Esophagus squamous epithelium (tissue), 5 donors: ENCODE measurements around the gene ISG20. TPM values are rescaled to one million over a fixed set of nuclear protein-coding genes. Genes with fewer than 3 reads are reported as not detected.
A peak's percentile ranks its signal among the peaks of the same experiment; 100 is the strongest.
"Not testable (repeated sequence)": the region's sequence is repeated elsewhere in the genome, so short reads cannot be mapped to it uniquely, and the experiment has no call there.

Experiments
- DNase-seq: peaks from one replicate; lab custom pipeline; 2025; lab: John Stamatoyannopoulos, UW
- H3K27ac ChIP-seq, 4 donors: fragments of 200-600 bp; sonication (generic); one replicate each; pipeline ENCODE4 v1.5.1; 2016 to 2019; ENCODE audit warnings: mild to moderate bottlenecking in 1 of 4
- H3K27me3 ChIP-seq, 4 donors: fragments of 200-600 bp; sonication (generic); 1 replicate in 3 of 4; 2 replicates in 1 of 4; pipeline versions ENCODE4 v1.5.1 to v1.6.0; 2017 to 2021; ENCODE audit warnings: antibody characterized with exemption in 1 of 4
- H3K36me3 ChIP-seq, 3 donors: fragments of 200-600 bp; sonication (generic); one replicate each; pipeline ENCODE4 v1.5.1; 2016 to 2019
- H3K4me1 ChIP-seq, 3 donors: fragments of 200-600 bp; sonication (generic); one replicate each; pipeline ENCODE4 v1.5.1; 2017 to 2019
- H3K4me3 ChIP-seq, 4 donors: fragments of 200-600 bp; sonication (generic); 1 replicate in 3 of 4; 2 replicates in 1 of 4; pipeline ENCODE4 v1.5.1; 2016 to 2019; ENCODE audit warnings: mild to moderate bottlenecking in 2 of 4, moderate library complexity in 1 of 4
- H3K9me3 ChIP-seq, 3 donors: fragments of 200-600 bp; sonication (generic); one replicate each; pipeline ENCODE4 v1.5.1; 2016 to 2019
- POLR2A ChIP-seq, 4 donors: fragments of 450-650 bp; IDR thresholded peaks; one replicate each; pipeline ENCODE4 v1.6.1; 2017; ENCODE audit warnings: antibody characterized with exemption in 4 of 4, mild to moderate bottlenecking in 4 of 4, moderate library complexity in 3 of 4
- WGBS, 2 donors: methylation state at CpG; one replicate each; pipeline ENCODE4 v1.1.5; 2018; 5-methylcytosine and 5-hydroxymethylcytosine counted together
- intact Hi-C: fragments of 100-400 bp; cut with DNase I; formaldehyde crosslinking; loops from one replicate; pipeline ENCODE4 v1.15.0; 2022
- total RNA-seq, 4 donors: library from RNA; depleted of rRNA; stranded (reverse); fragments of >200 nt; gene quantifications; one replicate each; pipeline ENCODE4 v1.1.0, GENCODE V29; 2016
- TF ChIP-seq, protein P1 (sequence below), 6 experiments: fragments of 450-650 bp in 4 of 6; fragments of 200-600 bp in 2 of 6; sonication (generic) in 2 of 6; IDR thresholded peaks; one replicate each; pipeline ENCODE4 v1.5.1; 2016 to 2019; ENCODE audit warnings: antibody characterized with exemption in 6 of 6, mild to moderate bottlenecking in 4 of 6, moderate library complexity in 4 of 6
- donor health status: DM: yes; HTN: yes; CAD: no.

Gene ISG20
- total RNA-seq, 4 donors from 2014 or later: 14.0 to 24.1 (median 19.7) TPM

DNA sequence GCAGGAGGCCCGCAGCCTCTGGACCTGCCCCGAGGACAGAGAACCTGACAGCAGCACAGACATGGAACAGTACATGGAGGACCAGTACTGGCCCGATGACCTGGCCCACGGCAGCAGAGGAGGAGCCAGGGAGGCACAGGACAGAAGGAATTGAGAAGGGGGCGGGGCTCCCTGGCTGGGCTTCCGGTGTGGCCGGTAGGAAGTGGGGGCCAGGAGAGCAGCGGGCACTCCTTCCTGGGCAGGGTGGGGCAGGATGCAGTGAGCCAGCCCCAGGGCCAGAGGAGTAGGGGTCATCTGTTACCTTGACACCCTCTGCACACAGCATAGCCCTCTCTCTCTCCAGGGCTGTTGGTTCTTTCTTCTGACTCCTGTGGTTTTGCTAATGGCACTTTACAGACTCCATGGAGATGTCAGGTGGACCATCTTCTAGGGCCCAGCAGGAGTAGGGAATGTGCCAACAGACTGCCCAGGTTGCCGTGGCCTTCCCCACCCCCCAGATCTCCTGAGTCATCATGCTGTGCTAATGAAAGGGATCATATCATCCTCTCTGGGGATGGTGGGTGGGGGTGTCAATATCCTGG lies 8.6 kb upstream of the ISG20 start:
- intact Hi-C loops: no loop called here
- H3K4me1 ChIP-seq: peaks cover 3 to 51% (median 6%) of the 10 kb centered on the region in 3 donors
- H3K27me3 ChIP-seq: no peaks in the 10 kb centered on the region
- TF ChIP-seq, protein P1, sequence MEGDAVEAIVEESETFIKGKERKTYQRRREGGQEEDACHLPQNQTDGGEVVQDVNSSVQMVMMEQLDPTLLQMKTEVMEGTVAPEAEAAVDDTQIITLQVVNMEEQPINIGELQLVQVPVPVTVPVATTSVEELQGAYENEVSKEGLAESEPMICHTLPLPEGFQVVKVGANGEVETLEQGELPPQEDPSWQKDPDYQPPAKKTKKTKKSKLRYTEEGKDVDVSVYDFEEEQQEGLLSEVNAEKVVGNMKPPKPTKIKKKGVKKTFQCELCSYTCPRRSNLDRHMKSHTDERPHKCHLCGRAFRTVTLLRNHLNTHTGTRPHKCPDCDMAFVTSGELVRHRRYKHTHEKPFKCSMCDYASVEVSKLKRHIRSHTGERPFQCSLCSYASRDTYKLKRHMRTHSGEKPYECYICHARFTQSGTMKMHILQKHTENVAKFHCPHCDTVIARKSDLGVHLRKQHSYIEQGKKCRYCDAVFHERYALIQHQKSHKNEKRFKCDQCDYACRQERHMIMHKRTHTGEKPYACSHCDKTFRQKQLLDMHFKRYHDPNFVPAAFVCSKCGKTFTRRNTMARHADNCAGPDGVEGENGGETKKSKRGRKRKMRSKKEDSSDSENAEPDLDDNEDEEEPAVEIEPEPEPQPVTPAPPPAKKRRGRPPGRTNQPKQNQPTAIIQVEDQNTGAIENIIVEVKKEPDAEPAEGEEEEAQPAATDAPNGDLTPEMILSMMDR (IDR thresholded peaks at IDR 0.05): no peak
- TF ChIP-seq POLR2A (IDR thresholded peaks at IDR 0.05): no peak
- H3K4me3 ChIP-seq: no peak overlapping the region
- H3K9me3 ChIP-seq: no peaks in the 10 kb centered on the region
- H3K36me3 ChIP-seq: peaks cover 9 to 74% (median 20%) of the 10 kb centered on the region in 3 donors
- H3K27ac ChIP-seq: peak overlapping the region; percentile 46 to 72 (median 61)
- WGBS, 2 donors: 64 to 87% methylated on average over 4 to 8 of the region's 9 CpGs
- no peak for DNase-seq

DNA sequence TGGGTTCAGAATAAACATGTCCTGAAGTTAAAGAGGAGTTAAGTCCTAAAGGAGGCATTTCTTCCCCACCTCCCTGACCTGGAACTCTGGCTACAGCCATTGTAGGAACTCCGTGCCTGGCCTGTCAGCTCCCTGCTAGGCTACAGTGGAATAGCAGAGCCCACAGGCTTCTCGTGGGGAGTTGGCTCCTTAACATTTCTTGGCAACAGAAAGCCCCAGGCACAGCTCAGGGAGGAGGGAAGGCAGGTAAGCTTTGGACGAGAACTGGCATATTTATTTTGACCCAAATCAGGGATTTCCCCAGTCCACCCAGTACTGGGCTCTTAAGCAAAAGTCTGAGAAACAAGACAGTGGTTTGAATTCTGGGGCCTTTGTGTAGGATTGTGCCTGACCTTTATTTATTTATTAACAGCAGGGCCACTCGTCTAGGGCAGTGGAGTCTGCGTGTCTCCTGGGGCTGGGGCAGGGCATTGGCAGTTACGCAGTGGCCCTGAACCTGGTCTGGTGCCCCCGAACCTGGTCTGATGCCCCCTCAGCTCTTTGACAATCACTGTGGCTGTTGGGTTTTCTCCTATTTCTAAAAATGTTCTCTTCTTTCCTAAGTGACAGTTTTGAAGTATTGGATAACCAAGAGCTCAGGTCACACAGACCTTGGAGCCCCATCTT lies 7.9 kb upstream of the ISG20 start:
- H3K36me3 ChIP-seq: peaks cover 9 to 72% (median 20%) of the 10 kb centered on the region in 3 donors
- 72 to 86% methylated on average over 5 of the region's 7 CpGs for WGBS, 2 donors
- intact Hi-C loops: no loop called here

DNA sequence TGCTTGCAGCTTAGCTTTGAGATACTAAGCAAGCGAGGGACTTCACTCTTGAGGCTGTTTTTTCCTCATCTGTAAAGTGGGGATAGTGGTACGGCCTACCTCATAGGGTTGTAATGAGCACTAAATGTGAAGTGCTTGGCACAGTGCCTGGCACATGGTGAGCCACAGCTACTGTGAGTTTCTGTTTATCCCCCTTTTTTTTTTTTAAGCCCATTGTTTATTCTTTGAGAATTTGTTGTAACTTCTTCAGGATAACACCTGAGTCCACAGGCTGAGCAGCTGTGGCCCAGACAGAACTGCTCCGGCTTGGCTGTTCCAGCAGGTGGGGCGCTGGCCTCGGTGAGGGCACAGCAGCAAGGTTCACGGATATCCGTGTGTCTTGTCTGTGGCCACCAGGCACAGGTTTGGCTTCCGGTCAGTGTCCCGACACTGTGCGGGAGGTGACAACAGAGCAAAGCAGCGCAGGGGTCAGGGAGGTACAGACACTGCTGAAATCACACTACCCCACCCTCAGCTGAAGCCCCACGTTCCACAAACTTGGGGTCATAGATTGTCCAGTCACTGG lies 7.3 kb upstream of the ISG20 start:
- intact Hi-C loops: no loop called here
- Histone ChIP-seq H3K27me3 (no peaks in the 10 kb centered on the region), H3K36me3 (peaks cover 9 to 66% (median 15%) of the 10 kb centered on the region in 3 donors), H3K27ac (peak overlapping the region in 3 of 4 donors; percentile 57 to 72 (median 65)), H3K4me1 (peaks cover 9 to 52% (median 15%) of the 10 kb centered on the region in 3 donors), H3K9me3 (no peaks in the 10 kb centered on the region), H3K4me3 (no peak overlapping the region)
- DNase-seq: no peak
- WGBS, 2 donors: 80 to 95% methylated on average over 2 to 12 of the region's 12 CpGs
- TF ChIP-seq, protein P1 (IDR thresholded peaks at IDR 0.05): no peak
- no peak for TF ChIP-seq POLR2A (IDR thresholded peaks at IDR 0.05)

More for the DNA sequence above, 7.9 kb upstream of the ISG20 start:
- H3K4me1 ChIP-seq: peaks cover 5 to 52% (median 9%) of the 10 kb centered on the region in 3 donors
- no peaks in the 10 kb centered on the region for H3K9me3 ChIP-seq
- no peak for DNase-seq
- no peak overlapping the region for H3K4me3 ChIP-seq
- peak overlapping the region; percentile 46 to 72 (median 61) for H3K27ac ChIP-seq
- TF ChIP-seq, protein P1 (IDR thresholded peaks at IDR 0.05): no peak
- no peak for TF ChIP-seq POLR2A (IDR thresholded peaks at IDR 0.05)
- H3K27me3 ChIP-seq: no peaks in the 10 kb centered on the region

DNA sequence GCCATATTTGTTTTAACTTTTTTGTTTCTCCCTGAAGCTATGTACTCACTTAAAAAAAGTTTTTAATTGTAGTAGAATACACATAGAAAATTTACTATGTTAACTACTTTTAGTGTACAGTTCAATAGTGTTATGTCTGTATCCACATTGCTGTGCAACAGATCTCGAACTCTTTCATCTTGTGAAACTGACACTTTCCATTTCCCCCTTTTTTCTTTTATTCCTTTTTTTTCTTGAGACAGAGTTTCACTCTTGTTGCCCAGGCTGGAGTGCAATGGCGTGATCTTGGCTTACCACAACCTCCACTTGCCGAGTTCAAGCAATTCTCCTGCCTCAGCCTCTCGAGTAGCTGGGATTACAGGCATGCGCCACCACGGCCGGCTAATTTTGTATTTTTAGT lies 6.0 kb upstream of the ISG20 start:
- H3K36me3 ChIP-seq: peaks cover 9 to 54% (median 12%) of the 10 kb centered on the region in 3 donors
- H3K27ac ChIP-seq, DNase-seq, H3K9me3 ChIP-seq, intact Hi-C loops, H3K27me3 ChIP-seq, H3K4me3 ChIP-seq: not testable (repeated sequence)
- H3K4me1 ChIP-seq: peaks cover 6 to 50% (median 20%) of the 10 kb centered on the region in 3 donors
- WGBS, 2 donors: 82 to 84% methylated on average over 7 of the region's 7 CpGs

DNA sequence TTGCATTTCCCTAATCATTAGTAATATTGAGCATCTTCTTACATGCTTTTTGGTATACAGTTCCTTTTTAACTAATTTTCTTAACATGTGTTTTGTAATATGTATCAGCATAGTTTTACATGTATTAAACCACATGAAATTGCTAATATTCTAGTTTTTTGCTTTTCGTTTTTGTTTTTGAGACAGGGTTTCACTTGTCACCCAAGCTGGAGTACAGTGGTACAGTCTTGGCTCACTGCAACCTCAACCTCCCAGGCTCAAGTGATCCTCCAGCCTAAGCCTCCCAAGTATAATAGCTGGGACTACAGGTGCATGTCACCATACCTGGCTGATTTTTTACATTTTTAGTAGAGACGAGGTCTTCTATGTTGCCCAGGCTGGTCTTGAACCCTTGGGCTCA lies 4.4 kb upstream of the ISG20 start:
- peaks cover 2 to 37% (median 6%) of the 10 kb centered on the region in 3 donors for H3K36me3 ChIP-seq
- no peak overlapping the region for H3K4me3 ChIP-seq
- intact Hi-C loops: no loop called here
- no peaks in the 10 kb centered on the region for H3K9me3 ChIP-seq
- TF ChIP-seq, protein P1 (IDR thresholded peaks at IDR 0.05): no peak
- no peak for TF ChIP-seq POLR2A (IDR thresholded peaks at IDR 0.05)
- peaks cover 19 to 59% (median 33%) of the 10 kb centered on the region in 3 donors for H3K4me1 ChIP-seq
- 73 to 92% methylated on average over 2 of the region's 2 CpGs for WGBS, 2 donors
- DNase-seq: no peak
- peak overlapping the region; percentile 13 to 99 (median 63) for H3K27ac ChIP-seq
- no peaks in the 10 kb centered on the region for H3K27me3 ChIP-seq
